Activated CD4-positive, alpha-beta T cell treated with anti-CD3 and anti-CD28 coated beads, Interleukin-2, amount 50 U/mL, for 1 hour (primary cell): Measurements from ENCODE around the gene C7orf57.
"Not testable (repeated sequence)": the region's sequence is repeated elsewhere in the genome, so short reads cannot be mapped to it uniquely, and the experiment has no call there.

Experiments
- DNase-seq: peaks from one replicate; pipeline ENCODE4 v3.0.0-alpha.2; 2020

C7orf57 gene

GRCh38 chr7:48035301-48035966 lies at the start of gene C7orf57:
Gene C7orf57, plus strand, starts transcription at chr7:48035543. Its CDS starts 766 bp downstream, at chr7:48036309.
- DNase-seq = peak; percentile 90

GRCh38 chr7:47988496-47989386 lies 46.6 kb upstream of the C7orf57 start:
- DNase-seq = no peak

DNA sequence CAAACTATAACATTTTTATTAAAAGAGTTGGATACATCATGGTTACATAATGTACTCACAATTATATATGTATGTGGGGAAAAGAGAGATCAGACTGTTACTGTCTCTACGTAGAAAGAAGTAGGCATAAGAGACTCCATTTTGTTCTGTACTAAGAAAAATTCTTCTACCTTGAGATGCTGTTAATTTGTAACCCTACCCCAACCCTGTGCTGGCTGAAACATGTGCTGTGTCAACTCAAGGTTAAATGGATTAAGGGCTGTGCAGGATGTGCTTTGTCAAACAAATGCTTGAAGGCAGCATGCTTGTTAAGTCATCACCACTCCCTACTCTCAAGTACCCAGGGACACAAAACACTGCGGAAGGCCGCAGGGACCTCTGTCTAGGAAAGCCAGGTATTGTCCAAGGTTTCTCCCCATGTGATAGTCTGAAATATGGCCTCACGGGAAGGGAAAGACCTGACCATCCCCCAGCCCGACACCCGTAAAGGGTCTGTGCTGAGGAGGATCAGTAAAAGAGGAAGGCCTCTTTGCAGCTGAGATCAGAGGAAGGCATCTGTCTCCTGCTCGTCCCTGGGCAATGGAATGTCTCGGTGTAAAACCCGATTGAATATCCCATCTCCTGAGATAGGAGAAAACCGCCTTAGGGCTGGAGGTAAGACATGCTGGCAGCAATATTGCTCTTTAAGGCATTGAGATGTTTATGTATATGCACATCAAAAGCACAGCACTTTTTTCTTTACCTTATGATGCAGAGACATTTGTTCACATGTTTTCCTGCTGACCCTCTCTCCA lies 45.5 kb upstream of the C7orf57 start:
- DNase-seq = not testable (repeated sequence)

DNA sequence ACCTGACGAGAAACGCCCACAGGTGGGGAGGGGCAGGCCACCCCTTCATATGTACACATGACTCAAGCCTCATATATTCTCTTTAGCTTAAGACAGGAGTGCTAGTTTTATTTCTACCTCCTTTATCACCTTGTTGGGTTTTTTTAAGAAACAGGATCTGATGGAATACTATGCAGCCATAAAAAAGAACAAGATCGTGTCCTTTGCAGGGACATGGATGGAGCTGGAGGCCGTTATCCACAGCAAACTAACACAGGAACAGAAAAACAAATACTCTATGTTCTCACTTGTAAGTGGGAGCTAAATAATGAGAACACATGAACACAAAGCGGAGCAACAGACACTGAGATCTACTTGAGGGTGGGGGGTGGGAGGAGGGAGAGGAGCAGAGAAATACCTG lies 44.8 kb upstream of the C7orf57 start:
- DNase-seq = no peak

DNA sequence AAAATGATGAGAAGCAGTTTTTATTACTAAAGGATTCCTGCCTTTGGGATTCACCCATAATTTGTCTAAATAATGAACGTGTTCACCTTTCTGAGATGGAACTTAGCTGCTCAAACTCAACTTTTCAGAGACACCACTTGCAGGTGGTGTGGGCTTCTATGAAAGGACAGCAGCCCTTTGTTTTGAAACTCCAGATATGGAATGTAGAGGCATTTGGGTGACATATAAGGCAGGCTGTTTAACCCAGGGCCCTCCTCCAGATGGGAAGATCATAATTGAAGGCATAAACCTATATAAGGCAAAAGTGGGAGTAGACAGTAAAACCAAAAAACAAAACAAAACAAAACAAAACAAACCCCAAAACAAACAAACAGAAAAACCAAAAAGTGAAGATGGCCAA lies 44.1 kb upstream of the C7orf57 start:
- no peak for DNase-seq

- DNase-seq = peak; percentile 84
These were observed 43.5 kb upstream of the C7orf57 start for GRCh38 chr7:47991741-47992311.

DNA sequence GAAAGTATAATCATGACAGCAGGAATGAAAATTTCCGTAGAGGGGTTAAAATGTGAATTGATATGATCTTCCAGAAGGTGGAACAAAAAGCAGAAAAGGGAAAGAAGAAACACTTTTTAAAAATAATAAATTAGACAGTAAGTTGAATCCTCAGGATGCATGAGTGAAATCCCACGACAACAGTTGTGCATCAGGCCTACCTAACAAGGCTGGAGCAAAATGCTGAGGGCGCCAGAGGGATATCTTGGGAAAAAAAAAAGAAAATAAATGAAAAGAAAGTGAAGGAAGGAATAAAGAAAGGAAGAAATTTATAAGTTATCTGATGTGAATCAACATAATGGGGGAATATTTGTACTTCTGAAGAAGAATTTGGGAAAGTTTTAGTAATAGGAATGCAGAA lies 42.9 kb upstream of the C7orf57 start:
- DNase-seq = no peak

GRCh38 chr7:47999413-47999812 lies 35.9 kb upstream of the C7orf57 start:
- no peak for DNase-seq

- DNase-seq = not testable (repeated sequence)
These were observed 35.2 kb upstream of the C7orf57 start for GRCh38 chr7:48000164-48000563.

- DNase-seq = no peak
These were observed 31.3 kb upstream of the C7orf57 start for GRCh38 chr7:48004032-48004431.

- DNase-seq = no peak
These were observed 30.7 kb upstream of the C7orf57 start for GRCh38 chr7:48004638-48005037.

- no peak for DNase-seq
These were observed 28.5 kb upstream of the C7orf57 start for GRCh38 chr7:48006866-48007265.

DNA sequence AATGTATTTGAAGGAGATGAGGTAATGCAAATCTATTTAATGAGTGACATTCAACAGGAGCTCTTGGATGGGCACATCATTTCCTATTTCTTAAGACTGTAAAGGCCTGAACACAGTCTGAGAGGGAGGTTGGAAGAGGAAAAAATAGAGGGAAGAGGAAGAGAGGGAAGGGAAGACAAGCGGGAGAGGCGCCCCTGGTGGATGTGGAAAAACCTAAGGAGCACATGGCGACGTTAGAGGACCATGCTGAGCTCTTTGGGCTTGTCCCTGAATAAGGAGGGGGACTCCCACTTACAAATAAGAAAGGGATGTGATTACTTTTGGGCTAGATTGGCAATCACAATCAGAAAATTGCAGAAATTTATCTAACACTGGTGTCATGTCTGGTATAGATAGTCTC lies 26.1 kb upstream of the C7orf57 start:
- DNase-seq = no peak

DNA sequence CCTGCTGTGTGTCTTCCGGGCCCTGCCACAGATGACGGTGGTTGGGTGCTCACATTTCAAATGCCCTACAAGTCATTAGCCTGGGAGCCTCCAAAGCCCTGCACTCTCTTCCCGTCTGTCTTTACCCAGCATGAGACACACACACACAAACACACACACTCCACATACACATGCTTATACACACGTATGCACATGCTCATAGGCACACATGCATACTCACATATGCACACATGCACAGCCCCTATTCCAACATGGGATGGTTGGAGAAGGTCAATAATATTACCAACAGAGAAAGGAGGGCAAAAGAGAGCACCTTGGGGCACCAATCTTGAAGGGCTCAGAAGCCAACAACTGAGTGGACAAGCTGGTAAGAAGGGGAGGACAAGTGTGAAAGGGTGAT lies 25.4 kb upstream of the C7orf57 start:
- no peak for DNase-seq

DNA sequence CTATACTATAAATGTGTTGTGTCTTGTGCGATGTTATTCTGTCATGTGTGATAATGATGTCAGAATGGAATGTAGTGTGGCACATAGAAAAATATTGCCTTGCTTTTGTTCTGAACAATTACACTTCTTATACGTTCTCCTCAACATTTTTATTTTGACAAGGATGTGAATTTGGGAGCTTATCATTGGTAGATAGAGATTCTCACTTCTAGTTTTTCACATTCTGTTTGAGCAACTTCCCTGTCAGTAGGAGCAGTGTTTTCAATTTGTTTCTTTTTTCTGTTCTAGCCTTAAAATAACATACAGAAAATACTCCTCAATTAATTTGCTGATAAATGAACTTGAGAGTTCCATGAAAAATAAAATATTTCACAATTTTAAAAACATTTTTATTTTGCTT lies 24.0 kb upstream of the C7orf57 start:
- DNase-seq = no peak

DNA sequence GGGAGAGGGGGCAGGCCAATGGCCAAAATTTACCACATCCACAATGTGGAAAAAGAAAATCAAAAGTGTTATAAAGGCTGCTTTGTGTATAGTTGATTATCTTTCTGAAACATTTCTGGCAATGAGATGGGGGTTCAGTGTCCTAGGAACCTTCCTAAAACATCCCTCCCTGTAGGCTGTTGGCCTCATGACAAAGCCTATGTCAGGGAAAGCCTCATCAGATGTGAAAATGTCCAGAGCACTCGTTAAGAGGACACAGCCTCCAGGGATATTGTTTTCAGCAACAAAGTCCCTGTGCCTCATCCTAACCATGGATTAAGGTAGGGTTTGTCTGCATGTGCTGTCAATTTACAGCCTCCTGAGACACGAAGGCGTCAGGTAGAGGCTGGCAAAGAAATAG lies 23.4 kb upstream of the C7orf57 start:
- DNase-seq = no peak

DNA sequence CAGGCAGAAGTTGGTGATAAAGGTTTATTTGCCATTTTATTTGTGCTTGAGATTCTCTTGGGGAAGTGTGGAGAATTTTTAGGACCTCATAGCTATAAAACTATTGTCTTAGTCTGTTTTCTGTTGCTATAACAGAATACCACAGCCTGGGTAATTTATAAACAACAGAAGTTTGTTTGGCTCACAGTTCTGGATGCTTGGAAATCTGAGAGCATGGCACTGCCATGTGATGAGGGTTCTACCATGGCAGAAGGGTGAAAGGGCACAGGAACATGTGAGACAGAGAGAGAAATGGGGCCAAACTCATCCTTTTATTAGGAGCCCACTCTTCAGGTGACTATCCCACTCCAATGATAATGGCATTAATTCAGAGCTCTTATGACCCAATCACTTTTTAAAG lies 18.7 kb upstream of the C7orf57 start:
- no peak for DNase-seq

- DNase-seq = no peak
These were observed 17.7 kb upstream of the C7orf57 start for GRCh38 chr7:48017674-48018073.

DNA sequence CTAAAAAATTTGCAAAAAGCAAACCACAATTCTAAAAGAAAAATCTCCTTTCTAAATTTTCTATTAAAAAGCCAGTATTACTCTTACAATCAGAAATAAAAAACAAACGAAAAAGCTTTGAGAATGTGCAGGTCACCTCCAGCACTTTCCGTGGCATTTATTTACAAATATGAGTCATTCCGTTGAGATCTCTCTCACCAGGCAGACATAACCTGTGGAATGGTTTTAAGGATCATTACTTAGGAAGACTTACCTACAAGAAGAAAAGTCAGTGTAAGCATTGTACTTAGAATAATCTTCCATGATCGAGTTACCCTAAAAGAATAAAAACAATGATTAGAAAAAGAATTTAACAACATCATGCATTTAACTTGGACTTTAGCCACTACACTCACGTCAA lies 9.7 kb upstream of the C7orf57 start:
- DNase-seq = no peak

- no peak for DNase-seq
These were observed 6.4 kb upstream of the C7orf57 start, which contains the start of gene SUN3 for GRCh38 chr7:48028938-48029337. Gene SUN3, minus strand, starts transcription at chr7:48029107. Its CDS starts 169 bp downstream, at chr7:48028938.

DNA sequence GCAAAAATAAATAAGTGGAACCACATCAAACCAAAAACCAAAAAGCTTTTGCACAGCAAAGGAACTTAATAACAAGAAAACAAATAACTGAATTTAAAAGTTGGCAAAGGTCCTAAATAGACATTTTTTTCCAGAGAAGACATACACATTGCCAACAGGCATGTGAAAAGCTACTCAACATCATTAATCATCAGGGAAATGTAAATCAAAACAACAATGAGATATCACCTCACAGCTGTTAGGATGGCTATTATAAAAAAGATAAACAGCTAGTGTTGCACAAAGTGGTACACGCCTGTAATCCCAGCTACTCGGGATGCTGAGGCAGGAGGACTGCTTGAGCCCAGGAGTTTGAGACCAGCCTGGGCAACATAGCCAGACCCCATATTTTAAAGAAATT lies 4.2 kb upstream of the C7orf57 start:
- DNase-seq = no peak

DNA sequence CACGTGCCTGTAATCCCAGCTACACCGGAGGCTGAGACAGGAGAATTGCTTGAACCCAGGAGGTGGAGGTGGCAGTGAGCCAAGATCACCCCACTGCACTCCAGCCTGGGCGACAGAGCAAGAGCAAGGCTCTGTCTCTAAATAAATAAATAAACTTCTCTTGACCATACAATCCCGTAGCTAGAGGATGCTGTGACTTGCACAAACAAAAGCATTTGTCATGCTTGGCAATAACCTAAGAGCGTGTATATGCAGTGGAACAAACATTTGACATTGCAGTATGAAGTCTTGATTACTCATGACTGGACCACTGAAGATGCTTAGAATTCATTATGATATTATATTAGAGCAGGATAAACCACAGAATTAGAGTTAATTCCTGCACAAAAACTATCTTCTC lies 1.4 kb upstream of the C7orf57 start:
- no peak for DNase-seq

GRCh38 chr7:48035967-48036478 lies 680 bp downstream of the C7orf57 start:
- no peak for DNase-seq
